ENCODE results near the gene ELOB.

- no peak for TF ChIP-seq ZFP3 (CRISPR knock-in tag; IDR thresholded peaks at IDR 0.05)
- TF ChIP-seq TOX (CRISPR knock-in tag; IDR thresholded peaks at IDR 0.05; ENCODE audit: borderline replicate concordance): no peak
- TF ChIP-seq BACH2 (CRISPR knock-in tag; IDR thresholded peaks at IDR 0.05; ENCODE audit: borderline replicate concordance): no peak
- TF ChIP-seq ZC3H10 (CRISPR knock-in tag; IDR thresholded peaks at IDR 0.05): no peak
- TF ChIP-seq GLIS3 (CRISPR knock-in tag; IDR thresholded peaks at IDR 0.05): no peak
- TF ChIP-seq ZNF70 (CRISPR knock-in tag; IDR thresholded peaks at IDR 0.05): no peak
- no peak for TF ChIP-seq RARB (CRISPR knock-in tag; IDR thresholded peaks at IDR 0.05)
- no peak for TF ChIP-seq CREB5 (CRISPR knock-in tag; IDR thresholded peaks at IDR 0.05; ENCODE audit: low read depth)
- no peak for TF ChIP-seq PATZ1 (CRISPR knock-in tag; IDR thresholded peaks at IDR 0.05; ENCODE audit: borderline replicate concordance)
- no peak for TF ChIP-seq CSRNP3 (CRISPR knock-in tag; IDR thresholded peaks at IDR 0.05)
- TF ChIP-seq ZNF565 (CRISPR knock-in tag; conservative IDR thresholded peaks at IDR 0.05; ENCODE audit: low read depth): no peak
- no peak for TF ChIP-seq CSDC2 (CRISPR knock-in tag; IDR thresholded peaks at IDR 0.05)
- TF ChIP-seq ZFP30 (CRISPR knock-in tag; IDR thresholded peaks at IDR 0.05): no peak
These were observed 15.9 kb upstream of the ELOB start for GRCh38 chr16:2792940-2793339.
